ENCODE data around the gene ASF1A.

The ASF1A gene

DNA sequence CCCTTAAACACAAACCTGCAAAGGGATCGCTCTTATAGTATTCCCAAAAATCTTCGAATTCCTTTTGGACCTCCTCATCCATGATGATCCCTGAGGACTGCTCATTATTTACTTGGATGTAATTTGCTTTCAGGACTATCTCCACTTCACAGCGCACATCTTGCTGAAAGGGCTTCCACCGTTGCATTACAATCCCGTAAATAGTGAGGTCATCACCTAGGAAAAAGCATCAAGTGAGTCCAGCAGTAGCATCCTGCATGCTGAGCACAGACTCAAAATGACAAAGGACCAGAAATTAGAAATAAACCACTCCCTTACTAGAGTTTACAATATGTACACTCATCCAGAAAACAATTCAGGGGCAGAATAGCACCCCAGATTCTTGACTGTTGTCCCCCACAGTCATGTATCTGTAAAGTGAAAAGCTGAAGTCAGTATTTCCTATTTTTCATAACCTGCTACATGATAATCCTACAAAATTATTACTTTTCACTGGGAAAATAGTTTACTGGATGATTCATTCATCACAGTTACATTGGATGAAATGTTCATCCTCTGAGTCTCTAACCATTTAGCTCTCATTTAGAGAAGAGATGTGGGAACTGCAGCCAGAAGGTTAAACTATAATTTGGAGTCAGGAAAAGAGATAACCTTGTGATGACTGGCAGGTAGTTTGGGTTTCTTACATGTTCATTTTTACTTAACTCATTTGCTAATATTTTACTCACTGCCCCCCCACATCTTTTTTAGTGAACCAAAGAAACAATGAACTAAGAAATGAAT is 23.8 kb downstream of the ASF1A start:
- TF ChIP-seq, protein P1, sequence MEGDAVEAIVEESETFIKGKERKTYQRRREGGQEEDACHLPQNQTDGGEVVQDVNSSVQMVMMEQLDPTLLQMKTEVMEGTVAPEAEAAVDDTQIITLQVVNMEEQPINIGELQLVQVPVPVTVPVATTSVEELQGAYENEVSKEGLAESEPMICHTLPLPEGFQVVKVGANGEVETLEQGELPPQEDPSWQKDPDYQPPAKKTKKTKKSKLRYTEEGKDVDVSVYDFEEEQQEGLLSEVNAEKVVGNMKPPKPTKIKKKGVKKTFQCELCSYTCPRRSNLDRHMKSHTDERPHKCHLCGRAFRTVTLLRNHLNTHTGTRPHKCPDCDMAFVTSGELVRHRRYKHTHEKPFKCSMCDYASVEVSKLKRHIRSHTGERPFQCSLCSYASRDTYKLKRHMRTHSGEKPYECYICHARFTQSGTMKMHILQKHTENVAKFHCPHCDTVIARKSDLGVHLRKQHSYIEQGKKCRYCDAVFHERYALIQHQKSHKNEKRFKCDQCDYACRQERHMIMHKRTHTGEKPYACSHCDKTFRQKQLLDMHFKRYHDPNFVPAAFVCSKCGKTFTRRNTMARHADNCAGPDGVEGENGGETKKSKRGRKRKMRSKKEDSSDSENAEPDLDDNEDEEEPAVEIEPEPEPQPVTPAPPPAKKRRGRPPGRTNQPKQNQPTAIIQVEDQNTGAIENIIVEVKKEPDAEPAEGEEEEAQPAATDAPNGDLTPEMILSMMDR (IDR thresholded peaks at IDR 0.05; ENCODE audit: low read depth, low read length, missing control alignments), result no peak
- in situ Hi-C loops (cut with HindIII; ENCODE audit: low sequenced_read_pairs), result no loop called here
- H3K4me3 ChIP-seq (ENCODE audit: low read depth, low read length), result no peak overlapping the region
- no peak for DNase-seq (ENCODE audit: low read depth)

DNA sequence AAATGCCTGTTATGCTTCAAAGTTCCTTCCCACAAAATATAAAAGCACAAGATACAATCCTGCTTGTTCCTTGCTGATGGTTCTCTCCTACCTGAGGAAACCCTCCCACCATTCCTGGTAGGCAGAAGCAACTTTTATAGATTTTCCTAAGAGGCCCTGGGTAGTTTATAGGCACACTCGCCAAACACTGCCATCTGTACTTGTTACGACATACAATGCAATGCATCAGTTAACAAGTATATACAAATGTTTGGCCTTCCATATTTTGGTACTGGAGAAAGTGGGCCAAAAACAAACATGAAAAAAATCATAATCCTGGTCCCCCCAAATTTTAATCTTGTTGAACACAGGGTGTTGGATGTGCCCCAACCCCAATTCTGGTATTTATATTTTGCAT is 24.4 kb downstream of the ASF1A start:
- TF ChIP-seq, protein P1 (IDR thresholded peaks at IDR 0.05; ENCODE audit: low read depth, low read length, missing control alignments), result no peak
- in situ Hi-C loops (cut with HindIII; ENCODE audit: low sequenced_read_pairs), result no loop called here
- no peak overlapping the region for H3K4me3 ChIP-seq (ENCODE audit: low read depth, low read length)
- no peak for DNase-seq (ENCODE audit: low read depth)

DNA sequence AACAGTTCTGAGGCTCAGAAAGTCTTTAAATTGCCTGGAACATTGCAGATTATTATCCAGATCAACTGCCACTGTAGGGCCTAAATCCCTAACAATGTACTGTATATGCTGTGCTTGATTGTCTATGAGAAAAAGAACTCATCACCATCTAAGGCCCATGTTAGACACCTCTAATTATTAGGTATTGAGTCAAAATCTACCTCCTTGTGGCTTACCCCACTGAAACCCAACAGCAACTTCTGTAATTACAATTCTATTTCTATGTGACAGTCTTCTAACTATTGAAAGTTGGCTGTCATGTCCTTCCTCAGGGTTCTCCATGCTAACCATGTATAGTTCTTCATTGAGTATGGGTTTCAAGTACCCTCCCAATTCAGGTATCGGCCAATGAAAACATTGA is 27.1 kb downstream of the ASF1A start:
- in situ Hi-C loops (cut with HindIII; ENCODE audit: low sequenced_read_pairs), result no loop called here
- H3K4me3 ChIP-seq (ENCODE audit: low read depth, low read length), result no peak overlapping the region
- no peak for DNase-seq (ENCODE audit: low read depth)
- TF ChIP-seq, protein P1 (IDR thresholded peaks at IDR 0.05; ENCODE audit: low read depth, low read length, missing control alignments), result no peak

DNA sequence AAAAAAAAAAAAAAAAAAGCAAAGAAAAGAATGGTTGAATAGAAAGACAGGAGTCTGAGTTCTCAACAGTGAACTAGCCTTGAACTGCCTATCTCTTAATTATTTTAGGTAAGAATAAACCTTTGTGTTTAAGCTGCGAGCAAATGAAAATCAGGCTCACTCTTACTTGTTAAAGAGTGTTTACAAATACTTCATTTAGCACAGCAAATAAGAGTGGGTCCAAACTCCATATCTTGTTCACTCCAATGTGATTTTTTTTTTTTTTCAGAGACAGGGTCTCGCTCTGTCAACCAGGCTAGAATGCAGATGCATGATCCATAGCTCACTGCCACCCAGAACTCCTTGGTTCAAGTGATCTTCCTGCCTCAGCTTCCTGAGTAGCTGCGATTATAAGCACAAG is 29.1 kb downstream of the ASF1A start:
- in situ Hi-C loops (cut with HindIII; ENCODE audit: low sequenced_read_pairs), result no loop called here
- TF ChIP-seq, protein P1 (IDR thresholded peaks at IDR 0.05; ENCODE audit: low read depth, low read length, missing control alignments), result no peak
- no peak for DNase-seq (ENCODE audit: low read depth)
- no peak overlapping the region for H3K4me3 ChIP-seq (ENCODE audit: low read depth, low read length)

DNA sequence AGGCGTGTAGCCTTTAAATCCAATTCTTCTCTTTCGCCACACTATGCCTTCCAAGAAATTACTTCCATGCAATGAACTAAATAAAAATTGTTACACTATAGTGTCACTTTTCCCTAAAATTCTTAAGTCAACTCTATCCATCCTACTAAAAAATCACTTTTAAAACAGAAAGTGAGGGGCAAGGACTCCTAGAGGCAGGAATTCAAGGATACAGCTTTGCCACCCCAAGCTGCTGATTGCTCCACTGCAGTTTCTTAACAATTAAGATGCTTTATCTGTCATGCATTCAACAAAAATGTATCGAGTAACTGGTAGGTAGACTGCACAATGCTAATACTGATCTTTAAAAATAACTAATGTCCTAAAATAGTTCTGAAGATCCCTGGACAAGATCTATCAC is 36.7 kb downstream of the ASF1A start:
- no peak overlapping the region for H3K4me3 ChIP-seq (ENCODE audit: low read depth, low read length)
- TF ChIP-seq, protein P1 (IDR thresholded peaks at IDR 0.05; ENCODE audit: low read depth, low read length, missing control alignments), result peak; percentile 24
- in situ Hi-C loops (cut with HindIII; ENCODE audit: low sequenced_read_pairs), result no loop called here
- DNase-seq (ENCODE audit: low read depth), result no peak

DNA sequence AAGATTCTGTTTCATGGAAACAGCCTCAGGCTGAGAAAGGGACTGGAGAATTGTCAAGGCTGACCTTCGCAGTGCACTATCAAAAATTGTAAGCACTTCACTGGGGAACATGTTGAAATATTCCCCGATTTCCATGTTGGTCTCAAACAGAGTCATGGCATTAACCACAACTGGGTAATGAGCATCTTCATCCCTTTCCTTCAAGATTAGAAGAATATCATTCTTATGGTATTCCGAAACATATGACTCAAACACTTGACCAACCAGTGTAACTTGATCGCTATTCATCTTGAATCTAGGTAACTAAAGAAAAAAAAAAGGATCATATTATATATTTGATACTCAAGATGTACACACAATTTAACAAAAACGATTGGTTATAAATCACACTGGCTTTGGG is 37.5 kb downstream of the ASF1A start:
- TF ChIP-seq, protein P1 (IDR thresholded peaks at IDR 0.05; ENCODE audit: low read depth, low read length, missing control alignments), result no peak
- in situ Hi-C loops (cut with HindIII; ENCODE audit: low sequenced_read_pairs), result no loop called here
- DNase-seq (ENCODE audit: low read depth), result no peak
- no peak overlapping the region for H3K4me3 ChIP-seq (ENCODE audit: low read depth, low read length)

Data from astrocyte of the cerebellum (primary cell).